Muscle layer of colon (tissue), 2 donors: ENCODE data around the gene RAD51B.
"Not testable (repeated sequence)": the region's sequence is repeated elsewhere in the genome, so short reads cannot be mapped to it uniquely, and the experiment has no call there.

Experiments
- H3K27ac ChIP-seq: one replicate; pipeline ENCODE4 v1.7.0; 2013; ENCODE audit warnings: low read depth, mild to moderate bottlenecking, low read length, moderate library complexity
- H3K27me3 ChIP-seq, 2 donors: one replicate each; pipeline ENCODE4 v1.7.0; 2013; ENCODE audit warnings: low read length in 2 of 2, mild to moderate bottlenecking in 2 of 2; ENCODE audit not compliant: insufficient read depth in 2 of 2, control insufficient read depth in 1 of 2
- H3K36me3 ChIP-seq: one replicate; pipeline ENCODE4 v1.7.0; 2013; ENCODE audit warnings: mild to moderate bottlenecking, low read length; ENCODE audit not compliant: insufficient read depth
- H3K4me1 ChIP-seq: one replicate; pipeline ENCODE4 v1.7.0; 2013; ENCODE audit warnings: mild to moderate bottlenecking, low read length; ENCODE audit not compliant: insufficient read depth
- H3K4me3 ChIP-seq, 2 donors: one replicate each; pipeline ENCODE4 v1.7.0; 2013; ENCODE audit warnings: low read length in 2 of 2, low read depth in 1 of 2, mild to moderate bottlenecking in 1 of 2, moderate library complexity in 1 of 2
- H3K9ac ChIP-seq: one replicate; pipeline ENCODE4 v1.7.0; 2013; ENCODE audit warnings: low read length
- H3K9me3 ChIP-seq: one replicate; pipeline ENCODE4 v1.7.0; 2013; ENCODE audit warnings: mild to moderate bottlenecking, low read length
- donor health status: abdominal sarcoma.
- donor health status: Adenocarcinoma of cecum.

The RAD51B gene

DNA sequence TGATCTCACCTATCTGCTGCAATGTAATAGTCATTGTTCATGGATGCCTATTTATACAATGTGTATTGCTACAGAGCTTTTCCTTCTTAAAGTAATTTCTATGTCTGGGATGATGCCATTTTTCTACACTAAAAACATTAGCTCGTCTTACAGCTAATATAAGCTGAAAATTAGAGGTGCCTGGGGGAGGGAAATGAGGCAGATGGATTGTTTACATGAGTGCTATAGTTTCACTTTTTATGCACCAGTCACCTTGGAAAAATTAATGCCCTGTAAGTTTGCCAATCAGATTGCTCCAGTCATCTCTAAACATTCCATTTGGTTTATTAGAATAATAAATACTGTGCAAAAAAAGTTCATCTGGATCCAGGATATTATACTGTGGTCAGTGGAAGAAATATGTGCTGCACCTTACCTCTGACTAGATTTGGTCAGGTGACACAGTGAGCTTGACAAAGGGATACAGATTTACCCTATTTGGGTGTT lies 436.2 kb downstream of the RAD51B start:
- no peaks in the 10 kb centered on the region for H3K36me3 ChIP-seq
- no peaks in the 10 kb centered on the region for H3K9me3 ChIP-seq
- H3K27ac ChIP-seq = peak overlapping the region; percentile 27
- H3K4me3 ChIP-seq = no peak overlapping the region
- no peaks in the 10 kb centered on the region for H3K27me3 ChIP-seq
- H3K4me1 ChIP-seq = peaks cover 36% of the 10 kb centered on the region
- H3K9ac ChIP-seq = no peak overlapping the region

GRCh38 chr14:68257969-68258368 lies 438.4 kb downstream of the RAD51B start:
- peaks cover 28% of the 10 kb centered on the region for H3K4me1 ChIP-seq
- H3K27ac ChIP-seq = no peak overlapping the region
- H3K9me3 ChIP-seq = no peaks in the 10 kb centered on the region
- H3K9ac ChIP-seq = no peak overlapping the region
- H3K36me3 ChIP-seq = no peaks in the 10 kb centered on the region
- no peak overlapping the region for H3K4me3 ChIP-seq
- no peaks in the 10 kb centered on the region for H3K27me3 ChIP-seq

- not testable (repeated sequence) for H3K9me3 ChIP-seq, H3K27me3 ChIP-seq, H3K4me3 ChIP-seq, H3K9ac ChIP-seq, H3K36me3 ChIP-seq, H3K27ac ChIP-seq
- peaks cover 28% of the 10 kb centered on the region for H3K4me1 ChIP-seq
Measured at GRCh38 chr14:68258995-68259394, 439.4 kb downstream of the RAD51B start.

DNA sequence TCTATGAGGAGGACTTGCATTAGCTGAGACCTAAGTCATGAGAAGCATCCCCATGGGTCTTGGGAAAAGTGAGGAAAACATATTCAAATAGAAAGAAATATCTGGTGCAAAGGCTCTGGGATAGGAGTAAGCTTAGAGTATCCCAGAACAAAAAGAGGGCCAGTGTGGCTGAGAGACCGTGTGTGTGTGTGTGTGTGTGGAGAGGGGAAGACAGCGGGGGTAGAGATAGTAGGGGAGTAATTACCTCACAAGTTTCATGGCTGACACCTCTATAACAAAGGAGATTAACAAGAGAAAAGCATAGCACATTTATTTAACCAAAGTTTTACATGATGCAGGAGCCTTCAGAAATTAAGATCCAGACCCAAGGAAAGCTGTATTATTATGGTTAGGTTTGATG lies 440.5 kb downstream of the RAD51B start:
- Histone ChIP-seq H3K4me3 (no peak overlapping the region), H3K36me3 (no peaks in the 10 kb centered on the region), H3K9ac (no peak overlapping the region), H3K4me1 (peaks cover 23% of the 10 kb centered on the region), H3K27me3 (no peaks in the 10 kb centered on the region), H3K27ac (peak overlapping the region; percentile 54), H3K9me3 (no peaks in the 10 kb centered on the region)

GRCh38 chr14:68261092-68261842 lies 441.7 kb downstream of the RAD51B start:
- H3K4me3 ChIP-seq = no peak overlapping the region
- H3K27ac ChIP-seq = peak overlapping the region; percentile 40
- H3K9ac ChIP-seq = no peak overlapping the region
- H3K4me1 ChIP-seq = peaks cover 15% of the 10 kb centered on the region
- H3K27me3 ChIP-seq = no peaks in the 10 kb centered on the region
- H3K36me3 ChIP-seq = no peaks in the 10 kb centered on the region
- no peaks in the 10 kb centered on the region for H3K9me3 ChIP-seq

DNA sequence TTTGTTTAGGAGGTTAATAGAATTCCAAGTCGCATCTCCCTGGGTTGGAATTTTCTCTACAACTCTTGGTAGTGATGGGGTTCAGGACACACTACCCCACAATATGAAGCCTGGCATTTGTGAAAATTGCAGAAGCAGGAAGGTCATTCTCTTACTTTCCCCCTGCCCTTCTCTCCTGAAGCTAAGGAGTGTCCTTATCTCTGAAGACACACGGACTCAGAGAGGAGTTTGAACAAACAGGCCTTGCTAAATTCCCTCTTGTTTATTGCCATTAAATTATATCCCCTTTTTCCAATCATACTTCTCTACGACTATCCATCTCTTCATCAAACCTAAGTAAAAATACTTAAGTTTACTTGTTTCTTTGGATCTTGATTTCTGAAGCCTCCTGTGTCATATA lies 443.0 kb downstream of the RAD51B start:
- peaks cover 15% of the 10 kb centered on the region for H3K4me1 ChIP-seq
- H3K27me3 ChIP-seq = no peaks in the 10 kb centered on the region
- no peak overlapping the region for H3K9ac ChIP-seq
- H3K36me3 ChIP-seq = no peaks in the 10 kb centered on the region
- no peaks in the 10 kb centered on the region for H3K9me3 ChIP-seq
- H3K4me3 ChIP-seq = no peak overlapping the region
- no peak overlapping the region for H3K27ac ChIP-seq

DNA sequence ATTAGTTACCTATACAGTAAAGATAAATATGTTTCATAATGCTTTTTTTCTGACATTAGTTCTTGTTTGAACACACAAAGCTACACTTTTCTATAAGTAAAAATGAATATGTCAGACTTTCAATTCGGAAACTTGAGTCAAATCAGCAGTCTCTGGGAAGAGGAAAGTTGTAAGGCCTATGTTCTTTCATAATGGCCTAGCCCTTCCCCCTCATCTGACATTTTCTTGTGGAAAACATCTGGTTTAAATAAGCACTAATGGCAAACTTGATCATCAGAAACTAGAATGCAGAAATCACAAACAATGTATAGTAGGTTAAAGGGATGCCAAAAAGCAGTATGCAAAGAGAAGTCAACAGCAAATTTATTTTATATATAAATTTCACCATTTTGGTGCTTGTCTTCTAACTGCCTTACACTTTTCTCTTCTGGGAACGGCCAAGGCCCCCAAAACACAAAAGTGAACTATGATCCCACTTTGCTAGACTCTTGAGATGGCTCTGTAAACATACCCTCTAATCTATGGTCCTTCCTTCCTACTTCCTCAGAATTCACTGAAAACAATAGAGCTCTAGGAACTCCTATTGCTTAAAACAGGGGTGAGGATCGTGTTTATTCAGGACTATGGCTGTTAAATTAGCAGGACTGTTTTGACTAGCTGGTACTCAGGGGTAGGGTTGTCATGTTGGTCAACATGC lies 444.1 kb downstream of the RAD51B start:
- H3K27ac ChIP-seq = peak overlapping the region; percentile 43

DNA sequence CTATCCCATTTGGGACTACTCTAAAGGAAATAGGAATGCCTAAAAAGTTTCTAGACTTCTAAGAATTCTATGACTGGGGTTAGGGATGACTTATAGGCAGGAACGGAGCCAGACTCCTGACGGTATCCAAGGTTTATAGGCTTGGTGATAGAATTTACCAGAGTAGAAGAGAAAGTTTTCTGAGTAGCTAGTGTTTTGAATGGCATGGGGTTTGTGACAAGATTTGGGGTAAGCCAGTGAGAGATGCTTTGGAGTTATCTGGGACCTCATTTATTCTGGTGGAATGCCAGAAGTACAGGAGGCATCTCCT lies 444.6 kb downstream of the RAD51B start:
- H3K9ac ChIP-seq = no peak overlapping the region
- no peaks in the 10 kb centered on the region for H3K9me3 ChIP-seq
- H3K27me3 ChIP-seq = no peaks in the 10 kb centered on the region
- H3K4me3 ChIP-seq = no peak overlapping the region
- H3K4me1 ChIP-seq = peaks cover 31% of the 10 kb centered on the region
- H3K27ac ChIP-seq = no peak overlapping the region
- H3K36me3 ChIP-seq = no peaks in the 10 kb centered on the region

More for the DNA sequence above, 444.1 kb downstream of the RAD51B start:
- no peak overlapping the region for H3K9ac ChIP-seq
- H3K27me3 ChIP-seq = no peaks in the 10 kb centered on the region
- H3K4me3 ChIP-seq = no peak overlapping the region
- H3K36me3 ChIP-seq = no peaks in the 10 kb centered on the region
- peaks cover 26% of the 10 kb centered on the region for H3K4me1 ChIP-seq
- H3K9me3 ChIP-seq = no peaks in the 10 kb centered on the region

DNA sequence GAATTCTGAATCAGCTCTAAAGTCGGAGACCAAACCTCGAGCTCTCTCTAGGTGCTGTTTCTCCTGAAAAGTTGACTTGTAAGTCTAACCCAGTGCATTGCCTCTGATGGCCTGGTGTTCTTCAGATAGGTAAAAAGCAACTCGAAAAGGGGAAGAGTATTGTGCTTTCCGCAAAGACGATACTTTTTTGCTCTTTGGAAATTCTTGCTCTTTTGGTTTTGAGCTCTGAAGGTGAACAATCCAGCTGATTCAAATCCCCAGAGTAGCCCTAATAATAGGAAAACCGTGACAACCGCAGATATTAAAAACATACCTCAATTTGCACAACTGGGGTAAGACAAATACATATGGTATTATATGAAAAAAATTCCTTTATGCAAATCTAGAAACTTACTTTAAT lies 447.4 kb downstream of the RAD51B start:
- H3K4me3 ChIP-seq = no peak overlapping the region
- no peak overlapping the region for H3K27ac ChIP-seq
- no peaks in the 10 kb centered on the region for H3K27me3 ChIP-seq
- H3K9me3 ChIP-seq = no peaks in the 10 kb centered on the region
- H3K9ac ChIP-seq = no peak overlapping the region
- no peaks in the 10 kb centered on the region for H3K36me3 ChIP-seq
- H3K4me1 ChIP-seq = peaks cover 49% of the 10 kb centered on the region

GRCh38 chr14:68268197-68268596 lies 448.6 kb downstream of the RAD51B start:
- Histone ChIP-seq H3K4me3 (no peak overlapping the region), H3K27me3 (no peaks in the 10 kb centered on the region), H3K9ac (no peak overlapping the region), H3K36me3 (no peaks in the 10 kb centered on the region), H3K9me3 (no peaks in the 10 kb centered on the region), H3K27ac (peak overlapping the region; percentile 67), H3K4me1 (peaks cover 52% of the 10 kb centered on the region)

DNA sequence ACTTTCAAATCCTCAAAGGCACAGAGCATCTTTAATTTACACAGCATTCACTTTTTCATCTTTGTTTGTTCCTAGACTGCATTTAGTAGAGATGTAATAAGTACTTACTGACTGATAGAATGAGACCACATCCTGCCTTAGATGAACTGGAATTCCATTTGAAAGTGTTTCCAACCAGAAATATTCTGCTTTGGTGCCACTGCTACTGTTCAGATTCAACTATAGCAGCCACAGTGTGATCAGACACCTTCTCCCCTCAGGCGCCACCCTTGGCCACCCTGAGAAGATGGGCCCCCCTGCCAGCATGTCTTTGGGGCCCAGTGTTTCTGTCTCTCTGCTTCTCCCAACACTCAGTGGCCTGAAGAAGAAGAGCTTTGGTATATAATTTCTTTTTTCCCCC lies 449.1 kb downstream of the RAD51B start:
- no peak overlapping the region for H3K4me3 ChIP-seq
- H3K9ac ChIP-seq = no peak overlapping the region
- H3K27me3 ChIP-seq = no peaks in the 10 kb centered on the region
- H3K9me3 ChIP-seq = no peaks in the 10 kb centered on the region
- no peaks in the 10 kb centered on the region for H3K36me3 ChIP-seq
- H3K4me1 ChIP-seq = peaks cover 52% of the 10 kb centered on the region
- H3K27ac ChIP-seq = peak overlapping the region; percentile 67
